HG03103 (cell line): ENCODE measurements around the gene CCDC185.
"Not testable (repeated sequence)": the region's sequence is repeated elsewhere in the genome, so short reads cannot be mapped to it uniquely, and the experiment has no call there.

Experiments used
- ATAC-seq: cut with Tn5 transposase; IDR thresholded peaks from one replicate; pipeline ENCODE4 v1.9.1; 2021; ENCODE audit warnings: low read depth; ENCODE audit not compliant: unreplicated experiment

The CCDC185 gene

DNA sequence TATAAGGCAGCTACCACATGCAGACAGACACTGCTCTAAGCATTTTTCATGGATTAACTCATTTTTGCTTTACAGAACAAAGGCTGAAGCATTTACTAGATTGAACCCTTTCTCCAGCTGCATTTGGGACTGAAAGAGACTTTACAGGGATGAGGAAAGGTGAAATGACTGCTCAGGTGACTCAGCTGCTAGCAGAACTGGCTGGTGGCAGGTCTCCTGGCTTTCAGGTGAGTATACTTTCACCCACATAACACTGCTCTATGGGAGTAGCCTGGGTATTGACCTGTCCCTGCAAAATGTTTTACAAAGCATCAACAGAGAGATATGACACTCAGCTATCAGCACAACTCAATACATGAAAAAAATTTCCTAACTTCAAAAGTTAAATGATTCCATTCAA, 2.6 kb upstream of the CCDC185 start:
- ATAC-seq = no peak

DNA sequence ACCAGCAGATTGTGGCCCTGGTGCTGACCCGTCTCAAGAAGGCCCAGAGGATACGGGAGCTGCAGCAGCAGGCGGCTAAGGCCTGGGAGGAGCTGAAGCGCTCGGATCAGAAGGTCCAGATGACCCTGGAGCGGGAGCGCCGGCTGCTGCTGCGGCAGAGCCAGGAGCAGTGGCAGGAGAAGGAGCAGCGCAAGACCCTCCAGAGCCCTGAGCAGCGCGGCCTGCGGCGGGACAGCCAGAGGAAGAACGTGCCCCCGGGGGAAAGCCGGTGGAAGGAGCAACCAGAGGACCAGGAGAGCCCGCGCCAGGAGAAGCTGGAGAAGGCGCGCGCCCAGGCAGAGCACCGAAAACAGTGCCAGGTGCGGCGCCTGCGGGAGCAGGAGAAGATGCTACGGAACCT, 1.0 kb downstream of the CCDC185 start:
- no peak for ATAC-seq

DNA sequence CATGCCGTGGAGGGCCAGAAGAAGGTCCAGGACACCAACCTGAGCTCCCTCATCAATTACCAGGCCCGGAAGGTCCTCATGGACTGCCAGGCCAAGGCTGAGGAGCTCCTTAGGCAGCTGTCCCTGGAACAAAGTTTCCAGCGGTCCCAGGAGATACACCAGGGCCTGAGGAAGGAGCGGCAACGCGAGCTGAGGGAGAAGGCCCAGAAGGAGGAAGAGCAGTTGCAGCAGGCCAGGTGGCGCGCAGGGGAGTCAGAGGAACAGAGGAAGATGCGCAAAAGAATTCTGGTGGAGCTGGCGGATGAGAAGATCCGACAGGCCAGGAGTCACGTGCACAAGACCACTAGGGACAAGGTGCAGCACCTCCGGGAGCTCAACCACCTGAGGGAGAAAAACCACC, 1.5 kb downstream of the CCDC185 start:
- ATAC-seq = no peak

- ATAC-seq = not testable (repeated sequence)
Measured at GRCh38 chr1:223399393-223399792, 6.2 kb downstream of the CCDC185 start.

- ATAC-seq = no peak
Measured at GRCh38 chr1:223401873-223402789, 8.9 kb downstream of the CCDC185 start.

GRCh38 chr1:223402790-223403142, 9.6 kb downstream of the CCDC185 start:
- ATAC-seq = no peak

- ATAC-seq = no peak
Measured at GRCh38 chr1:223403184-223403815, 10.1 kb downstream of the CCDC185 start.

GRCh38 chr1:223405507-223405906, 12.3 kb downstream of the CCDC185 start:
- no peak for ATAC-seq

DNA sequence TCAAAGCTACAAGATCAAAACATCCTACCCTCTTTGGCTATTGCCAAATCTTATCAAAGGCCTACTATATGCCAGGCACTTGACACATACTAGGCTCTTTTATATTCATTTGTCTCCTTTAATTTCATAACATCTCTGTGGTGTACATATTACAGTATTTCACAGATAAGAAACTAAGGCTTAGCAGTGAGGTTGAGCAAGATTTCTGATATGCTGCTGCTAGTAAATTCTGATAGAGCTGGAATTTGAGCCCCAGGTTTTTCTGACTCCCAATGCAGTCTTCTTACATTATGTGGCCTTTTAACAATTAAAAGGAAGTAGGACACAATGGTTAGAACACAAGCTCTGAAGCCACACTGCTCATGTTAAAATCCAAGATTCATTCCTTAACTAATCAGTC, 16.8 kb downstream of the CCDC185 start:
- ATAC-seq = no peak

DNA sequence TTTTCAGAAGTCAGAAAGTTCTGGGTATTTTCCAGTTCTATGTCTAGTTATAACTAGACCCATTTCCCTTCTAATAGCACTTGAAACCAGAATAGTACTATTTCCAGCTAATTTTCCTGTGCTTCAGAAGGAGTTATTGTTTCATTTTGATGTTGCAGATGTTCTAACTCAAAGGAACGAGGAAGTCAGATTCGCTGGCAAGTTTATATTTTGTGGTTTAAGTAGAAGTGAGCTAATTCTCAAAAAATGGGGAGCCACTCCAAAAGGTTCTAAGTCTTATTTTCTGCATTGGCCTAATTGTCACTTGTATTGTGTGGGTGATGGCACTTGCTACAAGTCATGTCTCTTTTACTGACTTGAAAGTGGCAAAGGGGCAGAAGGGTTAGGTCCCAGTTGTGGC, 18.1 kb downstream of the CCDC185 start:
- no peak for ATAC-seq

DNA sequence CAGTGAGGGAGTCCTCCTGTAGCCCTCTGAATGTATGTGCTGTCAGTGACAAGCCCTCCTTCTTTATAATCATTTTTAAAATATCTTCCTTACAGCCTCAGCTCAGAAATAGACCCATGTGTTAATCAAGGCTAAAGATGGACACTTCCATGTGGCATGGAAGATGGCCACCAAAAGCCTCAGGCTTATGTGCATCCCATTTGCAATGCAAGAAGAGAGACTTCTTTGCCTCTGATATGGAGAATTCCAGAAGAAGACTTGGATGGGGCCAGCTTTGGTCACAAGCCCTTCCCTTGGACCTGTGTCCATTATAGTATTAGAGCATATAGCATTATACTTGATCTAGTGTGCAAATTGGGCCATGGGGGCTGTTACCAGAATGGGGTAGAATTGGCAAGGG, 18.5 kb downstream of the CCDC185 start:
- ATAC-seq = no peak

DNA sequence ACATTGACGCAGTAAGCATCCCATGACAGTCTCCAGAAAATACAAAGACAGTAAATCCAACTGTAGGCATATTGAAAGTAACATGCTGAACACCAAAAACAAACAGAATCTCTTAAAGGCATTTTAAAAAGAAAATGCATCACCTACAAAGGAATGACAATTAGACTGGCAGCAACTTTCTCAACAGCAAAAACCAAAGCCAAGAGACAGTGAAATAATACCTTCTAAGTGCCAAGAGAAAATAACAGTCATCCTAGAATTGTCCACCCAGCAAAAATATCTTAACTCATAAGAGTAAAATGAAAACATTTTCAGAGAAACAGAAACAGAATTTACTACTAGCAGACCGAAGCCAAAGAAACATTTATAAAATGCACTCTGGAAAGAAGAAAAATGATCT, 20.0 kb downstream of the CCDC185 start:
- ATAC-seq = no peak

DNA sequence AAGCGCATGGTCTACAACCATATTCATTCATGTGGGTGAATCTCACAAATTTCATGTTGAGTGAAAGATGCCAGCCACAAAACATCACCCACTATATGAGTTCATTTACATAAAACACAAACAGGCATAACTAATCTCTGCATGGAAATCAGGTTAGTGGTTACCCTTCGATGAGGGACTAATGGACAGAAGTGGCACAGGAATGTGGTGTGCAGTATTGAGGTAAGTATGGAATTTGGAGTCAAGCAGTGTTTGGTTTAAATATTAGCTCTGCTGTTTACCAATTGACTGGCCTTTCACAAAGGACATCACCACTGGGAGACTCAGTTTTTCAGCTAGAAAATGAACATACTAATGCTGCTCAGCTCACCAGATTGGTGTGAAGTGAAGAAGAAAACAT, 24.2 kb downstream of the CCDC185 start:
- ATAC-seq = no peak

DNA sequence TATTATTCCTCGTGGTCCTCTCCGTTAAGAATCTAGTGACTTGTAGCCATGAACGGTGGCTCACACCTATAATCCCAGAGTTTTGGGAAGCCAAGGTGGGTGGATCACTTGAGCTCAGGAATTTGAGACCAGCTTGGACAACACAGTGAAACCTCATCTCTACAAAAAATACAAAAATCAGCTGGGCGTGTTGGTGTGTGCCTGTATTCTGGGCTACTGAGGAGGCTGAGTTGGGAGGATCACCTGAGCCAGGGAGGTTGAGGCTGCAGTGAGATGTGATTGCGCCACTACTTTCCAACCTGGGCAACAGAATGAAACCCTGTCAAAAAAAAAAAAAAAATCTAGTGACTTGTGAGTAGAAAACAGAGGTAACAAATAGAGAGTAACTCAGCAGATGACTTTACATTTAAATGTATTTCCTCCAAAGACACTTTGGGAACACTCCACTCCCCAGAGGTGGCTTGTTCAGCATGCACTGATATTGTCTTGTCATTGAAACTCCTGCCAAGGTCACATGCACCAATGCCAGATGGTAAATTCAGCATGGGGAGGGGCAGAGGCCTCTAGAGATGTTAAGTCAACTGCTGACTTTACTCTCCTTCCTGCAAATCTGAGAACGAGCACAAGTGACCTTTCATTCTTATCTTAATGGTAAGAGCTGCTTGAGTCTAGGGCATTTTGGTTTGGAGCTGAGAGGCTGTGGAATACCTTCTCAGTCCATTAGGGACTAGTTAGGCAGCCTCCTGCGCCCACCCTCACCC, 24.9 kb downstream of the CCDC185 start:
- ATAC-seq = no peak

- ATAC-seq = no peak
Measured at GRCh38 chr1:223419115-223419514, 25.9 kb downstream of the CCDC185 start.

DNA sequence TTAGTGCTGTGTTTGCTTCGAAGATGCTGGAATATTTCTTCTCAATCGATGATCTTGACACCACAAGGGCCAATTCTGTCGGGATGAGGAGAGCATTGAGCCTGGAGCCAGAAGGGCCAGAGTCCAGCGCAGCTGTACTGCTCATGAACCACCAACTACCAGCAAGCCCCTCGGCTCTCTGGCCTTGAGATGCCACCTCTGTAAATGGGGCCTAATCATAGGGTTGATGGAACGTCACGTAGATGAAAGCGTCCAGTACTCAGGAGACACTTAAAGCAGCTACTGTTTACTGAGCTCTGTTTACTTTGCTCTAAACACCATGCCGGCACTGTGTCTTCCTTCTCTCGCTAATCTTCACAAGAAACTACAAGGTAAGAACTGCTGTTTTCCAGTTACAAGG, 26.3 kb downstream of the CCDC185 start:
- no peak for ATAC-seq

DNA sequence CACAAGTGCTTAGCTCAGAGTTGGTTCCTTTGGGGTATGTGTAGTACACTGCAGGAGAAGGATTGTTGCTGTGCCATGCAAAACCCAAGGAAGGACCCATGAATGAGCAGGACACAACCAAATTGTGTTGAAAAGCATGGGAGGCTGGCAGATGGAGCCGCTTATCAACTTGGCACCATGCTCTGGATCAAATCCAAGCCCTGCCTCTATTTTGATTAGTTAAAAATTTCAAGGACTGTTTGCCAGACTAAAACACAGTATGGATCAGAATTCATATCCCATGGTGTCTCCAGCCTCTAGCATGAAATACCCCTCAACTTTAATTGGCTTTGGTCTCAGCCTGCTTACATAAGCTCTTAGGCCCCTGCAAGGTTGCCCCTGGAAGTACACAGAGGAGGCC, 27.8 kb downstream of the CCDC185 start:
- ATAC-seq = no peak

DNA sequence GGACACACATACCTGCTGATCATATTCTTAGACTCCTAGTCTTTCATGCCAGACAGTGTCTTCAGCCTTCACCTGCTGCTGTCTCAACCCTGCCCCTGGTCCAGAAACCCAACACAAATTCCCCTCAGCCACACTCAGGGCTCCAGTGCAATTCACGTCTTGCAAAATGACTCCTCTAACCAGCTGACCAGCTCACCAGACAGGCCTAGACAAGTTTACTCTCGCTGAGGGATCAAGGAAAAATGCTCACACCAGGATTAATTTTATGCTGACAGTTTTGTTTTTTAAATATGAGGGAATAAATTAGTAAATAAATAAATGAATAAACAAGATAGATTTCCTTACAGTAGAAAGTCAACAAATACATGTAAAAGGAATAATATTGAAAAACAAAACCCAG, 28.5 kb downstream of the CCDC185 start:
- ATAC-seq = no peak

GRCh38 chr1:223422911-223423310, 29.7 kb downstream of the CCDC185 start:
- no peak for ATAC-seq

DNA sequence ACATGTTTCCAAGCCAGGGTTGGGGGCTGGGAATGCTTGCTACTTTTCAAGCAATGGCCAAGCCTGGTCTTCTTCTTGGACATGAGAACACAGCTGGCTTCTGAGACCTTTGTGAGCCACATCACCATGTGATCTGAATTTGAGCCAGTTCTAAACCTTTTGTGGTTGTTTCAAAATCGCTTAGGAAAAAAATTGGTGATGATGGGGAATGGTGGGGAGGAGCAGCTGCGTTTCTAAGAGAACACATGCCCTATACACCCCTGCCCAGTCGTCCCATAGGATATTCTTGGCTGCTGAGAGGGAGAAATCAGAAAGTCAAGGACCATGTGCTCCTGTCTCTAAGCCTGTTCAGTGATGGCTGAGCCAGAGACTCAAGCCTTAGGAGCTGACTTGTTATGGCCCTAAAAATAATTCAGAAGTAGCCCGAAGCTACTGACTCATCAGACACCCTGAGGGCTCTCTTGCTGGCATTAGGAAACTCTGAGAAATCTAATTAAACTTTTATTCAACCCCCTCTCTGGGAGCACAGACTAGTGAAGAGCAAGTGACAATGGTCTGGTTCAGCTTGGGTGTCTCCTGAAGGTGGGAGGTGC, 30.5 kb downstream of the CCDC185 start:
- ATAC-seq = no peak

- no peak for ATAC-seq
Measured at GRCh38 chr1:223425550-223425949, 32.3 kb downstream of the CCDC185 start.
